ENCODE measurements around the gene TRAPPC3.

The TRAPPC3 gene

DNA sequence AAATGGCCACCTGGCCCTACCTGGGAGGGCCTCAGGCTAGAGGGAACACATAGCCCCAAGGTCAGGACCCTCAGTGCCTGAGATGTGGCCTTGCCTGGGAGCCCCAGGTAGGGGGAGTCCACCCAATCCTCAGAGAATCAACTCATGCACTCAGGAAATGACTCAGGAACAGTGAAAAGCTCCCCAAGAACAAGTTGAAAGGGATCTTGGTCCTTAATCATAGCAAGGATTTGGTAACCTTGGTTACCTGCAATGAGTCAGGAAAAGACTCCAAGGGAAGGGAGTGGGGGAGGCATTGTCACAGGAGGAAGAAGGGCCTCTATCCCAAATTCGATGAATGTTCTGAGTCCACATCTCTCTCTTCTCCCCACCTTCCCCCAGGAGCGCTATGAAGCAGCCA, 23.7 kb upstream of the TRAPPC3 start:
- TF ChIP-seq GATA2 (IDR thresholded peaks at IDR 0.05; ENCODE audit: low read depth, low read length), result no peak
- no peak for TF ChIP-seq GATA3 (IDR thresholded peaks at IDR 0.05; ENCODE audit: low read depth, low read length)

DNA sequence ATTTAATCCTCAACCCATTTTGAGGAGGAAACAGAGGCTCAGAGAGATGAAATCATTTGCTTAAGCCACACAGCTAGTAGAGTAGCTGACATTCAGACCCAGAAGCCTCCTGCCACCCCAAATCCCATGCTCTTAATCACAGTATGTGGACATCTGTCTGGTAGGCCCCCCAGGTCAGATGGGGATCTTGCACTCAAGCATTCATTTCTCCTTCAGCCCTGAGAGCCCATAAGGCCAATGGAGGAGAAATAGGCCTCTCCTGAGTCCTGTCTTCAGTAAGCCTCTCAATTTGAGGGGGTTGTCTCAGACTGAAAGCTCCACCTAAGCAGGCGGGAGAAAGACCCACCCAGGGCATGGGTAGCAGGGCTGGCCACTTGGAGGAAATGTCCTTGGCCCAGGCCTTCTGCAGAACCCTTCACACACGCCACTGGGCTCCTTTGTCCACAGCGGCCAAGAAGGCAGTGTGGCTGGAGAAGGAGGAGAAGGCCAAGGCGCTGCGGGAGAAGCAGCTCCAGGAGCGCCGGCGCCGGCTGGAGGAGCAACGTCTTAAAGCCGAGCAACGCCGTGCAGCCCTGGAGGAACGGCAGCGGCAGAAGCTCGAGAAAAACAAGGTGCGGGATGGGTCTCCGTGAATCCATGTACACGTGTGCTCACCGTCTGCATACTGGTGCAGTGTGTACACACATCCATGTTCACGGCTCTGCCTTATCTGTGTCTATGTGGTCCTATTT, 22.9 kb upstream of the TRAPPC3 start:
- TF ChIP-seq GATA3 (IDR thresholded peaks at IDR 0.05; ENCODE audit: low read depth, low read length), result no peak
- TF ChIP-seq GATA2 (IDR thresholded peaks at IDR 0.05; ENCODE audit: low read depth, low read length), result no peak

DNA sequence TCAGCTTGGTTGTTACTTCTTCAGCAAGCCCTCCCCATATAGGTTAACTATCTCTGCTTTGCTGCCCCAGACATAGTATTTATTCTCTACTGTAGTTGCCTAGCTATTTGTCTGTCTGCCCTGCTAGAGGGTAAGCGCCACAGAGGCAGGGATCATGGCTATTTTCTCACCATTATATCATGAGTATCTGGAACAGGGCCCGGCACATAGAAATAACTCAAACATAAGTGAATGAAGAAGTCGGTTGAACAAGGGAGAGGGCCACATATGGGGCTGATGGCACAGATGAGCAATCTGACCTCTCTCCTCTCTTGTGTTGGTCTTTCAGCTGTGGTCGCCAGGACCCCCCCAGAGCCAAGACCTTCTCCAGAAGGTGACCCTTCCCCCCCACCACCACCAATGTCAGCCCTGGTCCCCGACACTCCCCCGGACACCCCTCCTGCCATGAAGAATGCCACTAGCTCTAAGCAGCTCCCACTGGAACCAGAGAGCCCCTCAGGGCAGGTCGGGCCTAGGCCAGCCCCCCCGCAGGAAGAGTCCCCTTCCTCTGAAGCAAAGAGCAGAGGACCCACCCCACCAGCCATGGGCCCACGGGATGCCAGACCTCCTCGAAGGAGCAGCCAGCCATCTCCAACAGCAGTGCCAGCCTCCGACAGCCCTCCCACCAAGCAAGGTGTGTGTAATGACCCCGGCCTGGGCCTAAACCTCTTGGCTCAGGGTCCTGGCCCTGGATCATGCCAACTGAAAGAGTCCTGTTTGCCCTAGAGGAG, 21.5 kb upstream of the TRAPPC3 start:
- TF ChIP-seq GATA3 (IDR thresholded peaks at IDR 0.05; ENCODE audit: low read depth, low read length), result no peak
- TF ChIP-seq GATA2 (IDR thresholded peaks at IDR 0.05; ENCODE audit: low read depth, low read length), result no peak

DNA sequence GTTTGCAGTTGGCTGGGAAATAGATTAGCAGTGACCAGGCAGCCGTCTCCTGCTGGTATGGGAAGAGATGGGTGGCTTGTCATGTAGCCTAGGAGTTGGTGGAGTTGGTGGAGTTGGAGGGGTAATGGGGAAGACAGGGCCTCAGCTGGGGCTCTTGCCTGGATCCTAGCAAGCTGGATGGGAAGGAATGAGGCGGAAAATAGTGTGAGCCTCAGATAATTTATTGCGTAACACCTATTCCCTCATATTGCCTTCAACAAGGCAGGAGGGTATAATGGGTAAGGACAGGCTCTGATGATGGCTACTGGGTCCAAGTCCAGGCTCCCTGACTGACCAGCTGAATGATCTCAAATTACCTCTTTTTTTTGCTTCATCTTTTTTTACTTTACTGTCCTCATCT, 19.2 kb upstream of the TRAPPC3 start:
- TF ChIP-seq GATA3 (IDR thresholded peaks at IDR 0.05; ENCODE audit: low read depth, low read length) (no peak), GATA2 (IDR thresholded peaks at IDR 0.05; ENCODE audit: low read depth, low read length) (no peak)

DNA sequence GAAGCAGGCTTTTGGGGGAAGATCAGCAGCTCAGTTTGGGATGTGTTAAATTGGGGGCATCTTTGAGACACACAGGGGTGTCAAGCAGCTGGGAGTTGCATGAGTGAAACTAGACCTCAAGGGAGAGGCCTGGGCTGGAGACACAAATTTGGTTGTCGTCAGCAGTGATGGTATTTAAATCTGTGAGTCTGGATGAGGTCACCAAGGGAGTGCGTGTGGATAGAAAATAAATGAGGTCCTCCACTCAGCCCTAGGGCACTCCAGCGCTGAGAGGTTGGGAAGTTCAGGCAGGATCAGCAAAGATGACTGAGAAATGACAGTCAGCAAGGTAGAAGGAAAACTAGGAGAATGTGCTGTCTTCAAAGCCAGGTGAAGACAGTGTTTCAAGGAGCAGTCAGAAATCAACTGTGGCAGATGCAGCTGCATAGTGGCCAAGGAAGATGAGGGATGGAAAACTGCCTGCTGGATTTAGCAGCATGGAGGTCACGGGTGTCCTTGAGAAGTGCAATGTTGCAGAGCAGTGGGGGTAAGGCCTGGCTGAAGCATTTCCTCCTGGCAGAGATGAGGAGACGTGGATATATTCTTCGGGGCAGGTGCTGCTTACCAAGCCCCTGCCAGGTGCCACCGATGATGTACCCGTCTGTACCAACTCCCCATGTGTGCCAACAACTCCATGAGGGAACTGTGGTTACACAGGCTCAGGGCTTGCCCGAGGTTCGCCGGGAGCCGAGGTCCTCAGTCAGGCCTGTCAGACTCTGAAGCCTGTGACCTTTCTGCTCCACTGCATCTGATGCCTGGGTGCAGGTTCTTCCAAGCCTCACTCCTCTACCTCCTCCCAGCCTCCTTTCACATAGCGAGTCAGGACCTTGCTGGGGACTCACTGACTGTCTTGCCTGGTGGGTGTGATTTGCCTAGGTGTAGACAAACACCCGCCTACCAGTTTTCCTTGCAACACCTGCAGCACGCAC, 17.9 kb upstream of the TRAPPC3 start:
- TF ChIP-seq GATA2 (IDR thresholded peaks at IDR 0.05; ENCODE audit: low read depth, low read length), result no peak
- TF ChIP-seq GATA3 (IDR thresholded peaks at IDR 0.05; ENCODE audit: low read depth, low read length), result no peak

DNA sequence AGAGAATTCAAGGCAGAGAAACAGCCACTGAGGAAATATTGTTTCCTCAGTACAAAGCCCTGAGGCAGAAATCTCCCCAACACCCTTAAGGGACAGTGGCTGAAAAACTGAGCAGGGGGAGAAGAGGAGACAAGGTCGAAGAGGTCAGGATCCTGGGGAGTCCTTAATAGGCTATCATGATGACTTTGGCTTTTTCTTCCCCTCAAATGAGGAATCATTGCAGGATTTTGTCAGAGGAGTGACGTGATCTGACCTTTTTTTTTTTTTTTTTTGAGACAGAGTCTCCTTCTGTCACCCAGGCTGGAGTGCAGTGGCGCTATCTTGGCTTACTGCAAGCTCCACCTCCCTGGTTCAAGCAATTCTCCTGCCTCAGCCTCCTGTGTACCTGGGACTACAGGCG, 16.9 kb upstream of the TRAPPC3 start:
- TF ChIP-seq GATA3 (IDR thresholded peaks at IDR 0.05; ENCODE audit: low read depth, low read length) (no peak), GATA2 (IDR thresholded peaks at IDR 0.05; ENCODE audit: low read depth, low read length) (no peak)

DNA sequence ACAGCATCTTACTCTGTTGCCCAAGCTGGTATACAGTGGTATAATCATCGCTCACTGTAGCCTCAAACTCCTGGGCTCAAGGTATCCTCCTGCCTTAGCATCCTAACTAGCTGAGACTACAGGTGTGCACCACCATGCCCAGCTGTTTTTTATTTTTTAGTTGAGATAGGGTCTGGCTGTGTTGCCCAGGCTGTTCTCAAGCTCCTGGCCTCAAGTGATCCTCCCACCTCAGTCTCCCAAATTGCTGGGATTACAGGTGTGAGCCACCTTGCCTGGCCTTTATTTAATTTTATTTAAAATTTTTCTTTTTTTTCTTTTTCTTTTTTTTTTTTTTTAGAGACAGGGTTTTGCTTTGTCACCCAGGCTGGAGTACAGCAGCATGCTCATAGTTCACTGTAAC, 15.9 kb upstream of the TRAPPC3 start:
- no peak for TF ChIP-seq GATA3 (IDR thresholded peaks at IDR 0.05; ENCODE audit: low read depth, low read length)
- TF ChIP-seq GATA2 (IDR thresholded peaks at IDR 0.05; ENCODE audit: low read depth, low read length), result no peak

DNA sequence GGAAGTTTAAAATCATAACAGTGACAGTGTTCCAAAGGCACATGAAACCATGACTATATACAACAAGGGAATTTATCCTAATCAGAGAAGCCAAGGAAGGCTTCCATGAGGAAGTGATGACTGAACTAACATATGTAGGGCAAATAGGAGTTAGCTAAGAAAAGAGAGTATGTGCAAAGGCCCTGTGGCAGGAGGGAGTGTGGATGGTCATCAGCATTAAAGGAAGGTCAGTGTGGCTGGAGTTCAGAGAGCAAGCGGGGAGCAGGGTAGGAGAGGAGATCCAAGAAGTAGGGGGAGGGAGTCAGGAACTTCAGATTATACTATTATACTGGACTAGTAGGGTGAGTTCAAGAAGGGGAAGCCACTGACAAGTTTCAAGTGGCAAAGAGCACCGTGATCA, 15.1 kb upstream of the TRAPPC3 start:
- no peak for TF ChIP-seq GATA3 (IDR thresholded peaks at IDR 0.05; ENCODE audit: low read depth, low read length)
- no peak for TF ChIP-seq GATA2 (IDR thresholded peaks at IDR 0.05; ENCODE audit: low read depth, low read length)

DNA sequence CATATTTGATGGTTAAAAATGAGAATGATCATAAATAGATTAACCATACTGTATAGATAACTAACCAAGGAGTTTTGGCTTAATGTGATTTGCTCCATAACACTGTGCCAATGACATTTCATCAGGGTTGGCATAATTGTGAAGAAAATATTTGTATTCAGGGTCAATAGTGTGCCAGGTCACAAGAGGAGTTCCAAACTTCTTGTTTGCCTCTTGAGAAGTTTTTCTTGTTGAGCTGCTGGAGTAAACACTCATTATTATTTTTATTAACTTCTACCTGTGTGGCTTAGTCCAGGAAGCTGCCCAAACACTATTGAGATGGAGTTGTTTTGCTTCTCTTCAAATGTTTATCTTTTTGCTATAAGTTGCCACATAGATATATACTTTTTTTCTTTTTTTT, 14.1 kb upstream of the TRAPPC3 start:
- TF ChIP-seq GATA3 (IDR thresholded peaks at IDR 0.05; ENCODE audit: low read depth, low read length), result no peak
- TF ChIP-seq GATA2 (IDR thresholded peaks at IDR 0.05; ENCODE audit: low read depth, low read length), result no peak

DNA sequence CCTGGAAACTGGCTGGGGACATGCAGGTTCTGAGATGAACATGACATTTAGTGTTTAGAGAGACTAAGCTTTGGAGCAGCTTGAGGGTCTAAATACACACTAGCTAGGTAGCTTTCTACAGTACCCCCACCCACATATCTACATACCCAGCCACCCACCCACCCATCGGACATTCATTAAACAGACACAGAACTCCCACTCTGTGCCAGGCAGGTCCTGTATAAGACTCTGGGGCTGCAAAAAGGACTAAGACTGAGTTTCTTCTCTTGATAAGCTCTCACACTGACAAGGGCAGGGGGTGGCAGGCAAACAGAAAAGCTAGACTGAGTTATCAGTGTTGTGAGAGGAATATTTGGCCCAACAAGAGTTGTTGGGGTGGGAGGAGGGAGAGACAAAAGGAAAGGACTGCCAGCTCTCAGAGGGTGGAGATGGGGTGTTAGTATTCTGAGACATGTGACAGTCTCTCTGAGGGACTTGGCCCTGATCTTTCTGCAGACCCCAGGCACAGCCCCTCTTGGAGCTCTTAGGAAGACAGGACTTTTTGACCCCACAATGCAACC, 13.5 kb upstream of the TRAPPC3 start:
- TF ChIP-seq GATA2 (IDR thresholded peaks at IDR 0.05; ENCODE audit: low read depth, low read length) (no peak), GATA3 (IDR thresholded peaks at IDR 0.05; ENCODE audit: low read depth, low read length) (no peak)

DNA sequence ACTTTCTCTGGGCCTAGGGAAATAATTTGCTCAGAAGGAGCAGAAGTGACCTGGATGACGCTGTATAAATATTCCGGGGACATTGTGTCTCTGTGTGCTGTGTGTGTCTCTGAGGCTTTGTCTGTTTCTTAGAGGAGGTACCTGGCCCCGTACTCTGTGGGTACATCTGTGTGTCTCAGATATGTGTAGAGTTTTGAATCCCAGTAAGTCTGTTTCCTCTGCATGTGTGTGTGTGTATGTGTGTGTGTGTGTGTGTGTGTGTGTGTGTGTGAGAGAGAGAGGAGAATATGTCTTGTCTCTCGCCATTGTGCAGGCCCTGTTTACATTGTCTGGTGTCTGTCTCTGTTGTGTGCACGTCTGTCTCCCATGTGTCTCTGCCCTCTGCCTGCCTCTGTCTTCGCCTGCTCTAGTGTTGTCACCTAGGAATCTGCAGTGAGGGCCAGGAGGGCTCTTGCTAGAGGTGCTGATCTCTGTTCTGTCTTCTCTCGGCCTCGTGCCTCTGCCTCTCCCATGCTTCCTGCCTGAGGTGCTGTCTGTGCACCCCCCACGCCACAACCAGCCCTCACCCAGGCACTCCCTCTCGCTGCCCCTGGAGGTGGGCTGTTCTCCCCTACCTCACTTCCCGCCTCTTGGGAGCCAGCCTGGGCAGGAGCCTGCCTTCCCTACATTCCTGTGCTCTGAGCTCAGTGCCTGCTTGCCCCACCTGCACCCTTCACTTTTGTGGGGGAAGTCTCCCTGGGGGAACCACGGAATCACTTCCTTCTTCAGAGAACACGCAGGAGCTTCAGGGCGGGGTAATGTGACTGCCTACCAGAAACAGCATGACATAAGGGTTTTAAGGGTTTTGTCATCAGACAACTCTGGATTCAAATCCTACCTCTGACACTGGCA, 12.6 kb upstream of the TRAPPC3 start:
- TF ChIP-seq GATA3 (IDR thresholded peaks at IDR 0.05; ENCODE audit: low read depth, low read length) (no peak), GATA2 (IDR thresholded peaks at IDR 0.05; ENCODE audit: low read depth, low read length) (no peak)

DNA sequence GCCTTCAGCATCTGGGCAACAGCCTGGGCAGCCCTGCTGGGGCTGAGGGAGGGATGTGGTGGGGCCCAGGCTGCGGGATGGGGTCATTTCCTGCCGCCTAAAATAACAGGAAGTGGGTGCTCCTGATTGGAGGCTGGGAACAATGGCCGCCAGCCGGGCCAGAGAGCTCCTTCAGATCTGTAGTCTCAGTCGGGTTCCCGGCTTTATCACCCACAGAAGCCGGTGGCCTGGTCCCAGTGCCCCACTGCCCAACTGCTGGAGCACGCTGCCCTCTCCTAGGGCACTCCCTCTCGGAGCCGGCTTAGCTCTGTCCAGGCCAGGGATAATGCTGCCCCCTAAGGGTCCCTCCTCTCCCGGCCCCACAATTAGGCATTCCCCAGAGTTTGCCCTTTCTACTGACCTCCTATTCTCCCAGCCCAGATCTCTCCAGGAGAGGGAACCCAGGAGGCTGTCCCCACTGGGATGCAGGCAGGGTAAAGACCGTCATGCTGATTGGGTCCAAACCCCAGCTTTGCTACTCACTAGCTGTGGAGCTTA, 11.7 kb upstream of the TRAPPC3 start:
- no peak for TF ChIP-seq GATA2 (IDR thresholded peaks at IDR 0.05; ENCODE audit: low read depth, low read length)
- no peak for TF ChIP-seq GATA3 (IDR thresholded peaks at IDR 0.05; ENCODE audit: low read depth, low read length)
